GM12892 (cell line): Measurements from ENCODE around the gene C1orf167.

Experiments used
- POLR2A ChIP-seq: IDR thresholded peaks from 2 replicates; pipeline ENCODE4 v1.6.1; 2011; ENCODE audit warnings: low read depth, low read length, control low read depth
- TAF1 ChIP-seq: IDR thresholded peaks from 2 replicates; pipeline ENCODE4 v1.6.1; 2011; ENCODE audit warnings: low read depth, mild to moderate bottlenecking, control low read depth, low read length, borderline replicate concordance

GRCh38 chr1:11749996-11750395 is 12.0 kb upstream of the C1orf167 start:
- TF ChIP-seq POLR2A (no peak), TAF1 (no peak)
